K562 (cell line): Measurements from ENCODE around the gene TMEM141. TPM values are rescaled to one million over a fixed set of nuclear protein-coding genes. Genes with fewer than 3 reads are reported as not detected.

Experiments
- CTBP1 ChIP-seq: fragments of 450-650 bp; IDR thresholded peaks from 2 replicates; pipeline ENCODE4 v1.6.1; 2016; ENCODE audit warnings: borderline replicate concordance
- FOXM1 ChIP-seq, 2 experiments: fragments of 450-650 bp in 1 of 2; sonication (generic) in 1 of 2; formaldehyde crosslinking in 1 of 2; IDR thresholded peaks; 2 replicates each; pipeline versions ENCODE4 v1.6.1 to v1.9.0; 2017 to 2022; ENCODE audit warnings: low read depth in 2 of 2, mild to moderate bottlenecking in 2 of 2, missing genetic modification reagents in 1 of 2, moderate library complexity in 1 of 2
- HMGN3 ChIP-seq: IDR thresholded peaks from 2 replicates; pipeline ENCODE4 v1.6.1; 2011; ENCODE audit warnings: borderline replicate concordance, low read depth, mild to moderate bottlenecking, mixed read lengths, low read length; ENCODE audit not compliant: insufficient read length; ENCODE audit errors: extremely low read depth
- RUNX1 ChIP-seq: sonication (generic); IDR thresholded peaks from 2 replicates; pipeline ENCODE4 v1.6.1; 2016; ENCODE audit warnings: antibody characterized with exemption, low read depth
- SMAD3 ChIP-seq: fragments of 450-650 bp; formaldehyde crosslinking; conservative IDR thresholded peaks from 2 replicates; pipeline ENCODE4 v1.4.0; 2020; ENCODE audit warnings: mild to moderate bottlenecking
- TFAM ChIP-seq: fragments of 250-450 bp; sonication (Bioruptor Pico); conservative IDR thresholded peaks from 2 replicates; pipeline ENCODE4 v1.5.0; 2021; ENCODE audit warnings: mild to moderate bottlenecking, moderate library complexity
- U2AF1 ChIP-seq: fragments of 200-400 bp; formaldehyde crosslinking; optimal IDR thresholded peaks from 2 replicates; pipeline ENCODE3; 2017; ENCODE audit warnings: mild to moderate bottlenecking, low read depth, low read length, moderate library complexity
- XRCC3 ChIP-seq: fragments of 450-650 bp; IDR thresholded peaks from 2 replicates; pipeline ENCODE4 v1.6.1; 2017; ENCODE audit warnings: mild to moderate bottlenecking, moderate library complexity
- ZNF146 ChIP-seq: IDR thresholded peaks from one replicate; pipeline ENCODE4 v1.6.1; 2018; ENCODE audit warnings: missing compliant biosample characterization; ENCODE audit not compliant: unreplicated experiment
- polyA plus RNA-seq, 8 experiments: library from polyadenylated mRNA; depleted of rRNA in 4 of 8; stranded (reverse) in 5 of 8; unstranded in 3 of 8; fragments of >200 nt; fragmentation: Nextera tagmentation in 2 of 8; fragmentation: Illumina TruSeq in 1 of 8; extraction: Ambion mirVana in 2 of 8; extraction: Trizol in 1 of 8; gene quantifications; 2 replicates each; pipeline versions ENCODE4 v1.2.1 to v1.2.3, GENCODE V29; 2011 to 2014; ENCODE audit warnings: inconsistent platforms in 1 of 8, missing spikeins in 1 of 8
- total RNA-seq, 7 experiments: library from RNA; depleted of rRNA in 6 of 7; stranded (reverse); fragments of >200 nt in 6 of 7; fragmentation: Illumina TruSeq in 2 of 7; extraction: Trizol in 2 of 7; gene quantifications; 2 replicates each; pipeline versions ENCODE4 v1.2.1 to v1.2.3, GENCODE V29; 2011 to 2021; ENCODE audit warnings: low replicate concordance in 1 of 7
- TF ChIP-seq, protein P1 (sequence below), 2 experiments: fragments of 450-650 bp in 1 of 2; sonication (generic) in 1 of 2; formaldehyde crosslinking in 1 of 2; IDR thresholded peaks; 2 replicates each; pipeline versions ENCODE4 v1.7.1 to v1.9.0; 2016 to 2022; ENCODE audit warnings: inconsistent platforms in 1 of 2, mild to moderate bottlenecking in 1 of 2, missing genetic modification reagents in 1 of 2
- TF ChIP-seq, protein P2 (sequence below): sonication (generic); formaldehyde crosslinking; IDR thresholded peaks from 2 replicates; pipeline ENCODE4 v1.8.1; 2023; ENCODE audit warnings: mild to moderate bottlenecking, missing genetic modification reagents
- TF ChIP-seq, protein P3 (sequence below): fragments of 250-450 bp; sonication (Bioruptor Pico); IDR thresholded peaks from 2 replicates; pipeline ENCODE4 v1.8.0; 2021; ENCODE audit warnings: moderate library complexity, mild to moderate bottlenecking, inconsistent platforms
- TF ChIP-seq, protein P4 (sequence below): fragments of 250-450 bp; sonication (Bioruptor Pico); IDR thresholded peaks from 2 replicates; pipeline ENCODE4 v1.5.1; 2021; ENCODE audit warnings: mild to moderate bottlenecking

The TMEM141 gene
- total and polyA plus RNA-seq, 9 of the 15 experiments (the other 6 are each of a cell fraction or from before 2014, with no cell fraction given): 21.5 to 123 (median 74.8) TPM

DNA sequence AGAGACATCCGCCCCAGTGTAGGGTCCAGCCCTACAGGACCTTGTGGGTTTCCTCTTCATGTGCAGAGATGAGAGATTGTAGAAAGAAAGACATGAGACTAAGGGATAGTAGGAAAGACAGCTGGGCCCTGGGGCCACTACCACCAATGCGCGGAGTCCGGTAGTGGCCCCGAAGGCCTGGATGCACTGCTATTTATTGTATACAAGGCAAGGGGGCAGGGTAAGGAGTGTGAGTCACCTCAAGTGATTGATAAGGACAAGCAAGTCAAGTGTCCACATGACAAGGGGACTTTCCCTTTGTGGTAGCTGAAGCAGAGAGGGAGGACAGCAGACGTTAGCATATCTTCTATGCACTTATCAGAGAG lies 6.2 kb upstream of the TMEM141 start (continued):
- TF ChIP-seq, protein P1, sequence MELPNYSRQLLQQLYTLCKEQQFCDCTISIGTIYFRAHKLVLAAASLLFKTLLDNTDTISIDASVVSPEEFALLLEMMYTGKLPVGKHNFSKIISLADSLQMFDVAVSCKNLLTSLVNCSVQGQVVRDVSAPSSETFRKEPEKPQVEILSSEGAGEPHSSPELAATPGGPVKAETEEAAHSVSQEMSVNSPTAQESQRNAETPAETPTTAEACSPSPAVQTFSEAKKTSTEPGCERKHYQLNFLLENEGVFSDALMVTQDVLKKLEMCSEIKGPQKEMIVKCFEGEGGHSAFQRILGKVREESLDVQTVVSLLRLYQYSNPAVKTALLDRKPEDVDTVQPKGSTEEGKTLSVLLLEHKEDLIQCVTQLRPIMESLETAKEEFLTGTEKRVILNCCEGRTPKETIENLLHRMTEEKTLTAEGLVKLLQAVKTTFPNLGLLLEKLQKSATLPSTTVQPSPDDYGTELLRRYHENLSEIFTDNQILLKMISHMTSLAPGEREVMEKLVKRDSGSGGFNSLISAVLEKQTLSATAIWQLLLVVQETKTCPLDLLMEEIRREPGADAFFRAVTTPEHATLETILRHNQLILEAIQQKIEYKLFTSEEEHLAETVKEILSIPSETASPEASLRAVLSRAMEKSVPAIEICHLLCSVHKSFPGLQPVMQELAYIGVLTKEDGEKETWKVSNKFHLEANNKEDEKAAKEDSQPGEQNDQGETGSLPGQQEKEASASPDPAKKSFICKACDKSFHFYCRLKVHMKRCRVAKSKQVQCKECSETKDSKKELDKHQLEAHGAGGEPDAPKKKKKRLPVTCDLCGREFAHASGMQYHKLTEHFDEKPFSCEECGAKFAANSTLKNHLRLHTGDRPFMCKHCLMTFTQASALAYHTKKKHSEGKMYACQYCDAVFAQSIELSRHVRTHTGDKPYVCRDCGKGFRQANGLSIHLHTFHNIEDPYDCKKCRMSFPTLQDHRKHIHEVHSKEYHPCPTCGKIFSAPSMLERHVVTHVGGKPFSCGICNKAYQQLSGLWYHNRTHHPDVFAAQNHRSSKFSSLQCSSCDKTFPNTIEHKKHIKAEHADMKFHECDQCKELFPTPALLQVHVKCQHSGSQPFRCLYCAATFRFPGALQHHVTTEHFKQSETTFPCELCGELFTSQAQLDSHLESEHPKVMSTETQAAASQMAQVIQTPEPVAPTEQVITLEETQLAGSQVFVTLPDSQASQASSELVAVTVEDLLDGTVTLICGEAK (IDR thresholded peaks at IDR 0.05): 0 out of 2 replicates have a peak, but pooled peaks have one; percentile 38
- TF ChIP-seq, protein P1 (CRISPR knock-in tag; IDR thresholded peaks at IDR 0.05): no peak
- TF ChIP-seq U2AF1 (no peak), SMAD3 (CRISPR knock-in tag) (no peak), HMGN3 (no peak), CTBP1 (peak; percentile 70), ZNF146 (CRISPR knock-in tag) (no peak), TFAM (CRISPR knock-in tag) (no peak), XRCC3 (no peak), FOXM1 (IDR thresholded peaks at IDR 0.05; ENCODE audit: low read depth) (peak; percentile 32; the same call in 1 of the 2 replicates), FOXM1 (CRISPR knock-in tag; IDR thresholded peaks at IDR 0.05; ENCODE audit: low read depth) (no peak), RUNX1 (no peak)
- TF ChIP-seq, protein P2, sequence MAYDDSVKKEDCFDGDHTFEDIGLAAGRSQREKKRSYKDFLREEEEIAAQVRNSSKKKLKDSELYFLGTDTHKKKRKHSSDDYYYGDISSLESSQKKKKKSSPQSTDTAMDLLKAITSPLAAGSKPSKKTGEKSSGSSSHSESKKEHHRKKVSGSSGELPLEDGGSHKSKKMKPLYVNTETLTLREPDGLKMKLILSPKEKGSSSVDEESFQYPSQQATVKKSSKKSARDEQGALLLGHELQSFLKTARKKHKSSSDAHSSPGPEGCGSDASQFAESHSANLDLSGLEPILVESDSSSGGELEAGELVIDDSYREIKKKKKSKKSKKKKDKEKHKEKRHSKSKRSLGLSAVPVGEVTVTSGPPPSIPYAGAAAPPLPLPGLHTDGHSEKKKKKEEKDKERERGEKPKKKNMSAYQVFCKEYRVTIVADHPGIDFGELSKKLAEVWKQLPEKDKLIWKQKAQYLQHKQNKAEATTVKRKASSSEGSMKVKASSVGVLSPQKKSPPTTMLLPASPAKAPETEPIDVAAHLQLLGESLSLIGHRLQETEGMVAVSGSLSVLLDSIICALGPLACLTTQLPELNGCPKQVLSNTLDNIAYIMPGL: no peak
- TF ChIP-seq, protein P3, sequence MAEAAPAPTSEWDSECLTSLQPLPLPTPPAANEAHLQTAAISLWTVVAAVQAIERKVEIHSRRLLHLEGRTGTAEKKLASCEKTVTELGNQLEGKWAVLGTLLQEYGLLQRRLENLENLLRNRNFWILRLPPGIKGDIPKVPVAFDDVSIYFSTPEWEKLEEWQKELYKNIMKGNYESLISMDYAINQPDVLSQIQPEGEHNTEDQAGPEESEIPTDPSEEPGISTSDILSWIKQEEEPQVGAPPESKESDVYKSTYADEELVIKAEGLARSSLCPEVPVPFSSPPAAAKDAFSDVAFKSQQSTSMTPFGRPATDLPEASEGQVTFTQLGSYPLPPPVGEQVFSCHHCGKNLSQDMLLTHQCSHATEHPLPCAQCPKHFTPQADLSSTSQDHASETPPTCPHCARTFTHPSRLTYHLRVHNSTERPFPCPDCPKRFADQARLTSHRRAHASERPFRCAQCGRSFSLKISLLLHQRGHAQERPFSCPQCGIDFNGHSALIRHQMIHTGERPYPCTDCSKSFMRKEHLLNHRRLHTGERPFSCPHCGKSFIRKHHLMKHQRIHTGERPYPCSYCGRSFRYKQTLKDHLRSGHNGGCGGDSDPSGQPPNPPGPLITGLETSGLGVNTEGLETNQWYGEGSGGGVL (CRISPR knock-in tag): no peak
- TF ChIP-seq, protein P4, sequence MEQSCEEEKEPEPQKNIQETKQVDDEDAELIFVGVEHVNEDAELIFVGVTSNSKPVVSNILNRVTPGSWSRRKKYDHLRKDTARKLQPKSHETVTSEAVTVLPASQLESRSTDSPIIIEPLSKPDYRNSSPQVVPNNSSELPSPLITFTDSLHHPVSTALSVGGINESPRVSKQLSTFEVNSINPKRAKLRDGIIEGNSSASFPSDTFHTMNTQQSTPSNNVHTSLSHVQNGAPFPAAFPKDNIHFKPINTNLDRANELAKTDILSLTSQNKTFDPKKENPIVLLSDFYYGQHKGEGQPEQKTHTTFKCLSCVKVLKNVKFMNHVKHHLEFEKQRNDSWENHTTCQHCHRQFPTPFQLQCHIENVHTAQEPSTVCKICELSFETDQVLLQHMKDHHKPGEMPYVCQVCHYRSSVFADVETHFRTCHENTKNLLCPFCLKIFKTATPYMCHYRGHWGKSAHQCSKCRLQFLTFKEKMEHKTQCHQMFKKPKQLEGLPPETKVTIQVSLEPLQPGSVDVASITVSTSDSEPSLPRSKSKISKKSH (CRISPR knock-in tag): no peak
